ENCODE data around the gene GDPD3. TPM values are rescaled to one million over a fixed set of nuclear protein-coding genes. Genes with fewer than 3 reads are reported as not detected.

GDPD3 gene
- total and polyA plus RNA-seq, 10 of the 15 experiments (the other 5 are each of a cell fraction or from before 2014, with no cell fraction given), result 0.29 to 3.3 (median 0.97) TPM

- intact Hi-C loops (cut with micrococcal nuclease; ENCODE audit: unreplicated experiment), result loop anchor here (10.0 kb wide), 1 partner anchor 259 kb away; the partner anchor contains the start of gene CD2BP2
- FAIRE-seq, result no peak
- no peak for DNase-seq (ENCODE audit: low read depth, low spot score)
These were observed 17.9 kb downstream of the GDPD3 start for GRCh38 chr16:30095166-30096078.

More at GRCh38 chr16:30095166-30096078, 17.9 kb downstream of the GDPD3 start:
- Histone ChIP-seq H3K4me1 (ENCODE audit: control insufficient read depth, insufficient read depth, low read length) (peaks cover 26% of the 10 kb centered on the region), H3K4me3 (peak overlapping the region; percentile 78), H3K9me3 (replicated peaks; ENCODE audit: control insufficient read depth, insufficient read depth, low read length) (peaks cover 15% of the 10 kb centered on the region), H3K4me2 (ENCODE audit: control insufficient read depth, insufficient read depth) (peak overlapping the region; percentile 68), H3K79me2 (ENCODE audit: control insufficient read depth, insufficient read depth, low read length) (peaks cover 2% of the 10 kb centered on the region; the same call in 1 of the 2 replicates), H3K36me3 (ENCODE audit: control insufficient read depth in 2 of 2, insufficient read depth in 2 of 2, low read length in 1 of 2) (no peaks in the 10 kb centered on the region; a peak in 1 of 4 replicates), H4K20me1 (ENCODE audit: control insufficient read depth, insufficient read depth) (no peaks in the 10 kb centered on the region), H2AFZ (ENCODE audit: control insufficient read depth, low read depth, low read length) (peak overlapping the region; percentile 41; the same call in 1 of the 2 replicates), H3K27me3 (replicated peaks in 1 of 2; ENCODE audit: control insufficient read depth in 2 of 2, insufficient read depth in 2 of 2, low read length in 1 of 2) (no peaks in the 10 kb centered on the region), H3K27ac (ENCODE audit: control insufficient read depth, insufficient read depth) (peak overlapping the region; percentile 66), H3K9ac (ENCODE audit: control insufficient read depth, insufficient read depth, low read length) (peak overlapping the region; percentile 41)
- no peak for ATAC-seq
- 7% methylated on average over 33 of the region's 47 CpGs for WGBS (ENCODE audit: insufficient coverage, insufficient replicate concordance, low lambda C conversion rate, missing lambda C conversion rate)
- BruUV-seq (replicated peaks), result no TSS peak
- ChIA-PET SMC1A (ENCODE audit: uncharacterized antibody, unreplicated experiment) (interaction anchor here (0.6 to 1.3 kb wide), 2 partner anchors 16 to 30 kb away, joined by 3 read pairs; partner anchors contain the start of gene ALDOA), CTCF (interaction anchor here (4.5 to 6.8 kb wide), 2 partner anchors 31 to 89 kb away, joined by 45 to 77 read pairs; partner anchors contain the start of genes ALDOA and CORO1A), POLR2A (interaction anchor here (1.0 to 5.3 kb wide), 4 partner anchors 19 to 275 kb away, joined by 4 to 59 read pairs (median 5); partner anchors contain the start of genes ALDOA, CORO1A and TBC1D10B), RAD21 (ENCODE audit: unreplicated experiment) (no interaction called here)
- in situ Hi-C loops (cut with MboI), result loop anchor here (25.0 kb wide), 1 partner anchor 1792 kb away; no protein-coding TSS in a partner anchor
- no peak for TF ChIP-seq CBX5 (IDR thresholded peaks at IDR 0.05; ENCODE audit: low read depth)
- TF ChIP-seq EZH2 (IDR thresholded peaks at IDR 0.05; ENCODE audit: borderline replicate concordance, control insufficient read depth, low read depth, low read length), result no peak
- TF ChIP-seq DPF2 (IDR thresholded peaks at IDR 0.05), result peak; percentile 12; the same call in 1 of the 2 replicates
- peak; percentile 40 for TF ChIP-seq MEF2B (IDR thresholded peaks at IDR 0.05; ENCODE audit: partially characterized antibody, poor library complexity, severe bottlenecking)
